GM04504 (cell line): ENCODE measurements around the gene MUC2.

ENCODE experiments used
- DNase-seq: peaks from one replicate; pipeline ENCODE4 v3.0.0-alpha.2; 2012; ENCODE audit warnings: low read depth

Gene MUC2

DNA sequence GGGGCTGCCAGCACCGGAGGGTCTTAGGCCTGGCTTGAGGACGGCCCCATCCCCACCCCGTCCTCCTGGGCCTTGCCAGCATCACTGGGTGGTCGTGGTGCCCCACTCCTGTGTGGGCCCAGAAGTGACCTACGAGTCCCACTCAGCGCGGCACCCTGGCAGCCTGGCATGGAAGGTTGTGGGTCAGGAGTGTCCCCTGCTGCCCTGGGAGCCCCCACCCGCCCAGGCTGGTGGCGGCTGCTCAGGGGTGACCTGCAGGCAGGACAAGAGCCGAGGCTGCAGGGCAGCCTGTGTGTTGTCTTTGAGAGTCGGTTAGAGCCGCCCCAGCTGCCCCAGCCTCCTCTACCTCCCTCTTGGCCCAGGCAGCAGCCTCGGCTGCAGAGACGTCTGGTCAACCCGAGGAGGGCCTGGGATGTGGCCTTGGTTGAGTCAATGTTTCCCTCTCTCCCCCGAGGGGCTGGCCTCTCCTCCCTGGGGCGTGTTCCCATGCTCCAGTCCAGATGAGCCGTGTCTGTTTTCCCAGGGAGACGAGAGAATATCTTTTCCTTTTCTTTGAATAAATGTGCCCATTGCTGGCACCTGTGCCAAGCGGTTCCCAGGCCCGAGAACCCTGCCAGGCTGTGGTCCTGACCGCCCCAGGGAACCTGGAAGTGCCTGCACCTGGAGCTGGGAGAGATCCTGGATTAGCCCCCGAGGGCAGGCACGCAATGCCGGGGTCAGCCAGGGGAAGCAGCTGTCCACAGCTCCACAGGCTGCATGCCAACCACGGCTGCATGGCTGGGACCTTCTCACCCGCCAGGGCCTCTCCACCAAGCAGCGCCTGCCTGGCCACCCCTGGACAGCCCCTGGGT is 47.4 kb downstream of the MUC2 start:
- no peak for DNase-seq

DNA sequence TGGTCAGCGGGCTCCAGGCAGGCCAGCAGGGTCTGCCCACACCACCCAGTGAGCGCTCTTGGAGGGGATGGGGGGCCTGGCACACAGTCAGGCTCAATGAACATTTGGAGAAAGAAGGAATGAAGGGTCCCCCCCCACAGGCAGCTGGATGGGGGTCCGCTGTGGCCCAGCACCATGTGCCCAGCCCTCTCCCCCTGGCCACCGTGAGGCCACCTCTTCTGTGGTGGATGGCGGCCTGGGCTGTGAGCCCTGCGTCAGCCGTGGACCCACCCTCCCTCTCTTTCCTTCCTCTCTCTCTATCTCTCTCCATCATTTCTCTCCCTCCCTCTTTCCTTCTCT is 48.0 kb downstream of the MUC2 start:
- DNase-seq, result no peak

DNA sequence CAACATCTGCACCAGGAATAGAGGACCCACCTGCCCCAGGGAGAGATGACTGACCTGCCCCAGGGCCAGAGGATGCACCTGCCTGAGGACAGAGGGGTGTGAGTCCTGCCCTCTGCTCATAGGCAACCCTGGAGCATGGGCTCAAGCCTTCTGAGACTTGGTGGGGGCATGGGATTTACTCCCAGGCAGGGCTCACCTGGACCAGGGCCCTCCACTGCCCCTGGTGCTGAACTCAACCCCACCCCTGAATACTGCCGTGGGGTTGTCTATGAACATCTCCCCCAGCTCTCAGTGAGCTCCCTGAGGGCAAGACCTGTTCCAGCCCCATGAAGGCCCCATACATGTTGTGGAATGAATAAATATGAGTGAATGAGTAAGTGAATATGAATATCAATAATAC is 49.3 kb downstream of the MUC2 start:
- no peak for DNase-seq
